Activated naive CD8-positive, alpha-beta T cell treated with anti-CD3 and anti-CD28 coated beads, Interleukin-2, amount 50 U/mL, for 24 hours (primary cell): ENCODE data around the gene ZBTB46.

Experiments used
- ATAC-seq: fragments of 150-1000 bp; cut with Tn5 transposase; one replicate; pipeline ENCODE4 v1.10.0; 2021
- DNase-seq: peaks from one replicate; pipeline ENCODE4 v3.0.0; 2021
- H3K27ac Mint-ChIP-seq: one replicate; pipeline ENCODE4 v1.8.0; 2021; ENCODE audit warnings: mild to moderate bottlenecking, mixed read lengths
- H3K27me3 Mint-ChIP-seq: one replicate; pipeline ENCODE4 v1.8.0; 2021; ENCODE audit warnings: mixed read lengths
- H3K36me3 Mint-ChIP-seq: one replicate; pipeline ENCODE4 v1.8.0; 2021; ENCODE audit warnings: low read depth, mixed read lengths
- H3K4me1 Mint-ChIP-seq: one replicate; pipeline ENCODE4 v1.8.0; 2021; ENCODE audit warnings: mixed read lengths
- H3K4me3 Mint-ChIP-seq: one replicate; pipeline ENCODE4 v1.8.0; 2021; ENCODE audit warnings: mild to moderate bottlenecking, moderate library complexity, mixed read lengths
- H3K9me3 Mint-ChIP-seq: one replicate; pipeline ENCODE4 v1.8.0; 2021; ENCODE audit warnings: mixed read lengths

Gene ZBTB46

DNA sequence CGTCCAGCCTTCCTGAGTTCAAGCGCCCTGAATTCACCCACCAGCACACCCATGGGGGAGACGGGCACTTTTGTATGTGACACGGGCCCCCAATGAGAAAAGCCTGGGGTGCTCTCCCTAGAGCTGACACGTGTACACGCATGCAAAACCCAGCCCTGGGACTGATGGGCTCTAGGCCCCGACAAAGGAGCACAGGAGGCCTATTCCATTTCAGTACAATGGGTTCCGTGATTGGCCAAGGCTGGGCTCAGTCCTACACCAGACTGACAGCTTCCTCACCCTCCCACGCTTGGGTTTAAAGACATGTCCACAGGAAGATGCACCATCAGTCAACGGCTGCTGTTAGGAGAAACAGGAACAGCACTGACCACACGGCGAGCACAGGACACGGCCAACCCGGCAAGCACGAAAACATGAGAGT, 8.8 kb downstream of the ZBTB46 start:
- no peak overlapping the region for H3K27ac Mint-ChIP-seq
- H3K27me3 Mint-ChIP-seq: peaks cover 21% of the 10 kb centered on the region
- H3K9me3 Mint-ChIP-seq: no peaks in the 10 kb centered on the region
- H3K36me3 Mint-ChIP-seq: no peaks in the 10 kb centered on the region
- DNase-seq (no peak), ATAC-seq (no peak)
- no peak overlapping the region for H3K4me3 Mint-ChIP-seq
- peaks cover 7% of the 10 kb centered on the region for H3K4me1 Mint-ChIP-seq

DNA sequence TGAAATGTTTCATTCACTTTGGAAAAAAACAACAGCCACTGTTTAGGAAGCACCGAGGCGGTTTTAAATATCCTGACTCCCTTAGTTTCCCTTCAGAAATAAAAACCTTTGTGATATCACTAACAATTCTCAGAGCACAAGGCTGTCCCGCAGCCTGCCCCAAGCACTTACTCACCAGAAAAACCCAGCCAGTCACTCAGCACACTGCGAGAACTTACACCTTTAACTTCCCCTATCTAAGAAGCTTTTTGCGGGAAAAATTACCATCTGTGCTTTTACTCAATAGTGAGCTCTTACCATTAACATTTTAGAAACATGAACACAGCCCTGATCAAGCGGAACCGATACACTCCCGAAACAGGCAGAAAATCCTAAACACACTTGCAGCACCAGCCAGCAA, 9.3 kb downstream of the ZBTB46 start:
- DNase-seq (no peak), ATAC-seq (no peak)
- Mint-ChIP-seq H3K9me3 (no peaks in the 10 kb centered on the region), H3K27ac (no peak overlapping the region), H3K27me3 (peaks cover 18% of the 10 kb centered on the region), H3K4me3 (no peak overlapping the region), H3K36me3 (no peaks in the 10 kb centered on the region), H3K4me1 (peaks cover 7% of the 10 kb centered on the region)

DNA sequence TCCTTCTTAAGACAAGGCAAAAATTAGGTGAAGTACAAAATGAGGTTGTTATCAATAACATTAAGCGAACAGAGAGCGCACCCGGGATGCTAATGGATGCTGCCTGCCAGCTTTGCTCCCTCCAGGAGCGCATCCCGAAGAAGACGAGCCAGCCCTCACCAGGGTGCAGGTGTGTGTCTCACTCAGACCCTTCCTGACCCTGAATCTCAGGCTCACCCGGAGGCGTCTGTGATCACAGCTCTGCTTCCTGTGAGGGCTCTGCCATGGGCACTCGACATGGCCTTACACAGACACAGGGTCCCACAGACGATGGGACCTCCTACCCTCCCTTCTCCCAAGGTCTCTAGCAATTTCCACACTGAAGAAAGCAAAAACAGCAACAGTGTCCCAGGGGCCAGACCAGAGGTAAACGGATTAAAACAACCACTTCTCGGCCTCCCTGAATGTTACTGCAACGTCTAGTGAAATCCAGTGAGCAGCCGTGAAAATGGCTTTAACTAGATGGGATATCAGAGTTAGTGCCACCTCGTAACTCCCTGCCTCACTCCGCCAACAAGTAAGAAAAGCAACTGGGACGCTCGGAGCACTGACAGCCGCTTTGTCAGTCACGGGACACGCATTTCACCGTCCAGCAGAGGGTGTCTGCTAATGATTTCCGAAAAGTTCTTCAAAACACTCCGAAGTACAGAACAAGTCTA, 11.7 kb downstream of the ZBTB46 start:
- Mint-ChIP-seq H3K4me1 (no peaks in the 10 kb centered on the region), H3K4me3 (no peak overlapping the region), H3K27me3 (peaks cover 5% of the 10 kb centered on the region), H3K36me3 (no peaks in the 10 kb centered on the region), H3K27ac (no peak overlapping the region), H3K9me3 (no peaks in the 10 kb centered on the region)
- no peak for ATAC-seq
- DNase-seq: no peak

DNA sequence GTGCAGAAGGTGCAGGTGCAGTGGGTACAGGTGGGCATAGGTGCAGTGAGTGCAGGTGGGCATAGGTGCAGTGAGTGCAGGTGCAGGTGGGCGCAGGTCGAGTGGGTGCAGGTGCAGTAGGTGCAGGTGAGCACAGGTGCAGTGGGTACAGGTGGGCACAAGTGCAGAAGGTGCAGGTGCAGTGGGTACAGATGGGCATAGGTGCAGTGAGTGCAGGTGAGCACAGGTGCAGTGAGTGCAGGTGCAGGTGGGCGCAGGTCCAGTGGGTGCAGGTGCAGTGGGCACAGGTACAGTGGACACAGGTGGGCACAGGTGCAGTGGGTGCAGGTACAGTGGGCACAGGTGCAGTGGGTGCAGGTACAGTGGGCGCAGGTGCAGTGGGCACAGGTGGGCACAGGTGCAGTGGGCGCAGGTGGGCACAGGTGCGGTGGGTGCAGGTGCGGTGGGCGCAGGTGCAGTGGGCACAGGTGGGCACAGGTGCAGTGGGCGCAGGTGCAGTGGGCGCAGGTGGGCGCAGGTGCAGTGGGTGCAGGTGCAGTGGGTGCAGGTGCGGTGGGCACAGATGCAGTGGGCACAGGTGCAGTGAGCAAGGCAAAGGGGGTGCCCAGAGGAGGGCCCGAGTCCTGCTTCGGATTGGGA, 15.3 kb downstream of the ZBTB46 start:
- Mint-ChIP-seq H3K36me3 (no peaks in the 10 kb centered on the region), H3K4me3 (no peak overlapping the region), H3K27ac (no peak overlapping the region), H3K4me1 (no peaks in the 10 kb centered on the region), H3K9me3 (no peaks in the 10 kb centered on the region), H3K27me3 (no peaks in the 10 kb centered on the region)
- ATAC-seq: no peak
- no peak for DNase-seq

GRCh38 chr20:63814891-63815614, 16.0 kb downstream of the ZBTB46 start:
- Mint-ChIP-seq H3K4me1 (no peaks in the 10 kb centered on the region), H3K4me3 (no peak overlapping the region), H3K27ac (no peak overlapping the region), H3K9me3 (no peaks in the 10 kb centered on the region), H3K36me3 (no peaks in the 10 kb centered on the region), H3K27me3 (no peaks in the 10 kb centered on the region)
- DNase-seq: no peak
- ATAC-seq: no peak

DNA sequence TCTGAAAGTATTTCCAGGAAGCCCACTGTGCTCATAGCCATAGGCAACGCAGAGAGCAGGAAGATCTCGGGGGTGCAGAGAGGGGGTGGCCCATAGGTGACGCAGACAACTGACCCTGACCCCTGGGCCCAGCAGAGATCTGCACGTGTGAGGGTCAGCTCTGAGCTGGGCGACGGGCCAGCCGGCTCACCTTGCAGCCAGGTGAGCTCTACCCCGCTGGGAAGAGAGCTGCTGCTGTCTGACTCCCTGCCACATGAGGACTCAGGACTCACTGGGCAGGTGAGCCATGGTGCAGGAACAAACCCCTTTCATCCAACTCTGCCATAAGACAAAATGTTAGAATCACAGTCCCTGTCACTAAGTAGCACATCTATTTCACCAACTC, 19.6 kb downstream of the ZBTB46 start:
- DNase-seq (no peak), ATAC-seq (no peak)
- Mint-ChIP-seq H3K9me3 (no peaks in the 10 kb centered on the region), H3K4me1 (no peaks in the 10 kb centered on the region), H3K27me3 (no peaks in the 10 kb centered on the region), H3K4me3 (no peak overlapping the region), H3K27ac (no peak overlapping the region), H3K36me3 (no peaks in the 10 kb centered on the region)

GRCh38 chr20:63810730-63811490, 20.2 kb downstream of the ZBTB46 start:
- Mint-ChIP-seq H3K27me3 (no peaks in the 10 kb centered on the region), H3K9me3 (no peaks in the 10 kb centered on the region), H3K4me1 (no peaks in the 10 kb centered on the region), H3K4me3 (no peak overlapping the region), H3K27ac (no peak overlapping the region), H3K36me3 (no peaks in the 10 kb centered on the region)
- DNase-seq: no peak
- no peak for ATAC-seq

- no peak overlapping the region for H3K4me3 Mint-ChIP-seq
- no peaks in the 10 kb centered on the region for H3K9me3 Mint-ChIP-seq
- DNase-seq: no peak
- no peaks in the 10 kb centered on the region for H3K27me3 Mint-ChIP-seq
- H3K27ac Mint-ChIP-seq: no peak overlapping the region
- H3K4me1 Mint-ChIP-seq: no peaks in the 10 kb centered on the region
- H3K36me3 Mint-ChIP-seq: no peaks in the 10 kb centered on the region
- ATAC-seq: no peak
Observed at GRCh38 chr20:63809856-63810255, 21.2 kb downstream of the ZBTB46 start.

DNA sequence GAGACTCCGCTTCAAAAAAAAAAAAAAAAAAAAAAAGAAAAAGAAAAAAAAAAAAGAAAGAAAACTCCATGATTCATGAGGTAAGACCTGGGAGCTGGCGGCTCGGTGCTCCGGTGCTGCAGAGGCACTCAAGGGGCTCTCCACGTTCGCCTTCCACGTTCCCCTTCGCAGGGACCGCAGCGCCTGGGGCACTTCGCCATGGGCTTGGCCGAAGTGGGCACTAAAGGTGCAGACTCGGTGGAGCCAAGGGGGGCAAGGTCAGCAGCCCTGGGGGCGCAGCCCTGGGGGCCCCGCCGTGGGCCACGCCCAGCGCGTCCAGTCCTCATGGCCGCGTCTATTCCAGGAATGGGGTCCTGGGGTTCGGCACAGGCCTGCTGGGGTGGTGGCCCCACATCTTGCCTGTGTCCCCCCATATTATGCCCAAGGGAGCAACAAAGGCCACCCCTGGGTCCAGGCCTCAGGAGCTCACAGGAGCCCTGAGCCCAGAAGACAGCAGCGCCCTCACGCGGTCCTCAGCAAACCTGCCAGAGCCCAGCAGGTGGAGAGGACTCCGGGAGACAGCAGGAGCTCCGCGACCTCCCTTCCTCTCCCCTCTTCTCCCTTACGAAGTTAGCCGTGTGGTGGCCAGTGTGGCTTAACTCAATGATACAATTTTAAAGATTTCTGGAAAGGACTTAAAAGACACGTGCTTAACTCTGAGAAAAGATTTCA, 21.9 kb downstream of the ZBTB46 start:
- Mint-ChIP-seq H3K36me3 (no peaks in the 10 kb centered on the region), H3K27me3 (peaks cover 3% of the 10 kb centered on the region), H3K4me3 (no peak overlapping the region), H3K27ac (no peak overlapping the region), H3K4me1 (no peaks in the 10 kb centered on the region), H3K9me3 (no peaks in the 10 kb centered on the region)
- no peak for DNase-seq
- ATAC-seq: no peak

GRCh38 chr20:63808145-63808724, 22.8 kb downstream of the ZBTB46 start:
- Mint-ChIP-seq H3K27me3 (peaks cover 7% of the 10 kb centered on the region), H3K4me1 (peaks cover 5% of the 10 kb centered on the region), H3K27ac (no peak overlapping the region)

GRCh38 chr20:63807654-63808053, 23.4 kb downstream of the ZBTB46 start:
- H3K4me1 Mint-ChIP-seq: peaks cover 5% of the 10 kb centered on the region
- no peak for ATAC-seq
- no peak overlapping the region for H3K27ac Mint-ChIP-seq

More at GRCh38 chr20:63808145-63808724, 22.8 kb downstream of the ZBTB46 start:
- H3K9me3 Mint-ChIP-seq: no peaks in the 10 kb centered on the region
- DNase-seq (no peak), ATAC-seq (no peak)
- H3K36me3 Mint-ChIP-seq: no peaks in the 10 kb centered on the region
- no peak overlapping the region for H3K4me3 Mint-ChIP-seq

DNA sequence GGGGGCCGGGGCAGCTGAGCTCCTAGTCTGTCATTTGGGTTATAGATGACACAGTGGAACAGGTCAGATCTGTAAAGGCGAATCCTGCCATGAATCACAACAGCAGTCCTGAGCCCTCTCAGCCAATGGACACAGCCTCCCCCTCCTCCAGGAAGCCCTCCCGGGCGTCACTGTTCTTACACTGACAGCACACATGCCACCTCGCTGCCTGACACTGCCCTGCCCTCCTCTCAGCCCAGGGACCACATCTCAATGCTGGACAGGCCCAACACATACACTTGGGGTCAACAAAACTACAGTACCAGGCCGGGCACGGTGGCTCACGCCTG, 26.8 kb downstream of the ZBTB46 start:
- ATAC-seq: no peak
- Mint-ChIP-seq H3K27ac (no peak overlapping the region), H3K4me1 (peaks cover 5% of the 10 kb centered on the region), H3K27me3 (peaks cover 11% of the 10 kb centered on the region), H3K36me3 (no peaks in the 10 kb centered on the region), H3K9me3 (no peaks in the 10 kb centered on the region), H3K4me3 (no peak overlapping the region)
- DNase-seq: no peak

More at GRCh38 chr20:63807654-63808053, 23.4 kb downstream of the ZBTB46 start:
- no peak for DNase-seq
- Mint-ChIP-seq H3K36me3 (no peaks in the 10 kb centered on the region), H3K9me3 (no peaks in the 10 kb centered on the region), H3K4me3 (no peak overlapping the region), H3K27me3 (peaks cover 9% of the 10 kb centered on the region)

DNA sequence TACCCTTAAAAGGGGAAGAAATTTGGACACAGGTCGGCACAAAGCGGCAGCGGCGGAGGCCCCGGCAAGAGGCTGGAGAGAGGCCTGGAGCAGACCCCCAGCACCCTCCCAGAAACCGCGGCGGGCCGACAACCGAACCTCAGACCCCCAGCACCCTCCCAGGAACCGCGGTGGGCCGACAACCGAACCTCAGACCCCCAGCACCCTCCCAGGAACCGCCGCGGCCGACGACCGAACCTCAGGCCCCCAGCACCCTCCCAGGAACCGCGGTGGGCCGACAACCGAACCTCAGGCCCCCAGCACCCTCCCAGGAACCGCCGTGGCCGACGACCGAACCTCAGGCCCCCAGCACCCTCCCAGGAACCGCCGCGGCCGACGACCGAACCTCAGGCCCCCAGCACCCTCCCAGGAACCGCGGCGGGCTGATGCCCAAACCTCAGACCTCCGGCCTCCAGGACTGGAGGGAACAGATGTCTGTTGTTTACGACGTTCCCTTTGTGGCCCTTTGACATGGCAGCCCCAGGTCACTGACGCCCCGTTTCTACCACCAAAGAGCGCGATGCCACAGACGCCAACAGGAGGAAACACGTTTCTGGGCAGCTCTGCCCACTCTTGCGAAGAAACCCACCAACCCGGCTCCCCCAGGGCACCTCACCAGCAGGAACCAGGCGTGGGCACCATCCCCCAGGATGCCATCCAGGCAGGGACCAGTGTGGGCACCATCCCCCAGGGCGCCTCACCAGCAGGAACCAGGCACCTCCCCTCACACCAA, 28.4 kb downstream of the ZBTB46 start:
- H3K4me3 Mint-ChIP-seq: no peak overlapping the region
- no peak overlapping the region for H3K27ac Mint-ChIP-seq
- no peak for DNase-seq
- H3K4me1 Mint-ChIP-seq: peaks cover 5% of the 10 kb centered on the region
- H3K27me3 Mint-ChIP-seq: peaks cover 11% of the 10 kb centered on the region
- H3K9me3 Mint-ChIP-seq: no peaks in the 10 kb centered on the region
- ATAC-seq: no peak
- no peaks in the 10 kb centered on the region for H3K36me3 Mint-ChIP-seq
